Measurements from ENCODE around the gene HLA-DPA1.

Gene HLA-DPA1

DNA sequence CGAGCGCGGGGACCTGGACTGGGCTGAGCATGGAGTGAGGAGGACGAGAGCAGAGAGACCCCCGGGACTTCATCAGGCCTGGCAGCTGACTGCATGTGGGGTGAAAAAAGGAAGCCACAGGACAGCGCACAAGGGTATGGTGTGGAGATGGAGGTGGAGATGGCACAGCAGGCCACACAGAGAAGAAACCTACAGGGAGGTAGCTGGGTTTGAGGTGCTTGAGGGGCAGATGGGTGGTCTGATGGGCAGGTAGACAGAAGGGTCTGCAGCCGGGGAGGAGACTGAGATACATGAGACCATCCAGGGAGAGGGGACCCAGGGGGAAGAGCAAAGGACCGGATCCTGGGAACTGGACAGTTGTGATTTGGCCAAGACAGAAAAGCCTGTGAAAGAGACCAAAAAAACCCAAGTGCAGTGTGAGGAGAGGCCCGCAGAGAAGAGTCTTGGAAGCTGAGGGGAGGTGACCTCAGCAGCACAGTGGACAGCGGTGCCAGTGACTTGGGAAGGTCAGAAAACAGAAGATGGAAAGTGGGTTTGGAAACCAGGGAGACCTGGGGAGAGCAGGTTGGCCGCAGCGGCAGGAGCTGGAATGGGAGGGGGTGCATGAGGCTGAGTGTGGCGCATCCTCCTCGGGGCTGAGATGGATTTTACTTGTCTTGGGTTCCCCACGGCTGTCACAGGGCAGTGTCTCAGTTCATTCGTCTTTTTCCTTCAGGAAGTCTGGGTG lies 7.8 kb upstream of the HLA-DPA1 start:
- no peak for TF ChIP-seq CTCF (IDR thresholded peaks at IDR 0.05; ENCODE audit: low read depth, low read length)
- H3K4me3 ChIP-seq (replicated peaks in 1 of 2; ENCODE audit: low read depth in 2 of 2, low read length in 2 of 2), result peak overlapping the region; percentile 32 to 55
- DNase-seq (ENCODE audit: low read depth in 2 of 2), result no peak

GRCh38 chr6:33080127-33081089 lies 7.0 kb upstream of the HLA-DPA1 start:
- no peak for TF ChIP-seq CTCF (IDR thresholded peaks at IDR 0.05; ENCODE audit: low read depth, low read length)
- DNase-seq (ENCODE audit: low read depth in 2 of 2), result peak; percentile 61 to 74
- peak overlapping the region; percentile 32 to 55 for H3K4me3 ChIP-seq (replicated peaks in 1 of 2; ENCODE audit: low read depth in 2 of 2, low read length in 2 of 2)

DNA sequence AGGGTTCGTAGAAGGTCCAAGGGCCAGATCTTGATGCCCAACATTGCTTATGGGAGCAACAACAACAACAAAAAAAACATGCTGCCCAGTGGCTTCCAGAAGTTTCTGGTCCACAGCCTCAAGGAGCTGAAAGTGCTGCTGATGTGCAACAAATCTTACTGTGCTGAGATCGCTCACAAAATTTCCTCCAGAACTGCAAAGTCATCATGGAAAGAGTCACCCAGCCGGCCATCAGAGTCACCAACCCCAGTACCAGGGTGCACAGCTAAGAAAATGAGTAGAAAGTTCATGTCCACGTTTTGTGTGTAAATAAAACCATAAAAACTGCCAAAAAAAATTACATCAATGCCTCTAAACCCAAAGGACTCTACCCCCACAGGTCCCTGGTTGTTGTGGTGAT lies 6.1 kb upstream of the HLA-DPA1 start:
- H3K4me3 ChIP-seq (replicated peaks in 1 of 2; ENCODE audit: low read depth in 2 of 2, low read length in 2 of 2), result no peak overlapping the region
- no peak for DNase-seq (ENCODE audit: low read depth in 2 of 2)
- no peak for TF ChIP-seq CTCF (IDR thresholded peaks at IDR 0.05; ENCODE audit: low read depth, low read length)

DNA sequence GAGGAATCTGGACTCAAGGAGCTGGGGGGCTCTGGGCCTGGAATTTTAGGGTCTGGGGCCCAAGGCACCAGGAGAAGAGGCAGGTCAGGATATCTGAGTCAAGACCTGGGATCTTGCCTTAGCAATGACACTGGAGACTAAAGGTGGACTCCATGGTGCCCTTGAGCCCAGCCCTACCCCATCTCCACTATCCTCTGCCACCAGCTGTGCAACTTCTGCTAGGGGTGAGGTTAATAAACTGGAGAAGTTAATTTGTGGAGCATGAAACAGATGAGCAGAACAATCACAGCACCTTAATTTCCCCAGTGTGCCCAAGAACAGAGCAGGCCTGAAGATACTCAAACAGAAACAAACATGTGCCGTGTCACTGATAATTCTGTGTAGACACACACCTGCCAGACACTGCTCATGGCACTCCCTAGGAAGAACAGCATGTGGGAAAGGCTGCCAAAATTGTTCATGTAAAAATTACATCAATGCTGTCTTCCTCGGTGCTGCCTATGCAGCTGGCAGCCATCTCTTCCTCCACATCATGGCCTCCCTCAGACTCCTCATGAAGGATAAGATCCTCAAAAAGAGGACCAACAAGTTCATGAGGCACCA lies 5.6 kb upstream of the HLA-DPA1 start:
- TF ChIP-seq CTCF (IDR thresholded peaks at IDR 0.05; ENCODE audit: low read depth, low read length), result no peak
- no peak overlapping the region for H3K4me3 ChIP-seq (replicated peaks in 1 of 2; ENCODE audit: low read depth in 2 of 2, low read length in 2 of 2)
- DNase-seq (ENCODE audit: low read depth in 2 of 2), result no peak

GRCh38 chr6:33078442-33078841 lies 5.0 kb upstream of the HLA-DPA1 start:
- DNase-seq (ENCODE audit: low read depth in 2 of 2), result no peak
- H3K4me3 ChIP-seq (replicated peaks in 1 of 2; ENCODE audit: low read depth in 2 of 2, low read length in 2 of 2), result no peak overlapping the region
- no peak for TF ChIP-seq CTCF (IDR thresholded peaks at IDR 0.05; ENCODE audit: low read depth, low read length)

GRCh38 chr6:33077908-33078307 lies 4.5 kb upstream of the HLA-DPA1 start:
- no peak for DNase-seq (ENCODE audit: low read depth in 2 of 2)
- TF ChIP-seq CTCF (IDR thresholded peaks at IDR 0.05; ENCODE audit: low read depth, low read length), result no peak
- no peak overlapping the region for H3K4me3 ChIP-seq (replicated peaks in 1 of 2; ENCODE audit: low read depth in 2 of 2, low read length in 2 of 2)
